ENCODE data around the gene INPP5A.

DNA sequence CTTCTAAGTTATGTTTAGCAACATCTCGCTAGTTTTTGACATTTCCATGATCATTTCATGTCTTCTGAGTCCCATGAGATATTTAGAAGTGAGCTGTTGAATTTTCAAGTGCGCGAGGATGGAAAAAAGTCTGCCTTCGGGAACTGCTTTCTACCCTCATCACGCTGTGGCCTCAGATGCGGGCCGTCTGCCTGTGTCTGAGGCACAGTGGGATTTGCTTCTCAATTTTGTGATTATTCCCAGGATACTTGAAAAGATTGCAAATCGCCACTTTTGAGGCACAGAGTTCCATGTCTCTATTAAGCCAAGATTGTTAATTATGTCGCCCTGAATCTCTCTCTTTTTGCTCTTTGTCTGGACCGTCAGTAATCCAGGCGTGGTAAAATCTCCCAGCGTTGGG lies 279.1 kb downstream of the INPP5A start:
- no peak for TF ChIP-seq POLR2AphosphoS5 (IDR thresholded peaks at IDR 0.05)
- TF ChIP-seq, protein P1, sequence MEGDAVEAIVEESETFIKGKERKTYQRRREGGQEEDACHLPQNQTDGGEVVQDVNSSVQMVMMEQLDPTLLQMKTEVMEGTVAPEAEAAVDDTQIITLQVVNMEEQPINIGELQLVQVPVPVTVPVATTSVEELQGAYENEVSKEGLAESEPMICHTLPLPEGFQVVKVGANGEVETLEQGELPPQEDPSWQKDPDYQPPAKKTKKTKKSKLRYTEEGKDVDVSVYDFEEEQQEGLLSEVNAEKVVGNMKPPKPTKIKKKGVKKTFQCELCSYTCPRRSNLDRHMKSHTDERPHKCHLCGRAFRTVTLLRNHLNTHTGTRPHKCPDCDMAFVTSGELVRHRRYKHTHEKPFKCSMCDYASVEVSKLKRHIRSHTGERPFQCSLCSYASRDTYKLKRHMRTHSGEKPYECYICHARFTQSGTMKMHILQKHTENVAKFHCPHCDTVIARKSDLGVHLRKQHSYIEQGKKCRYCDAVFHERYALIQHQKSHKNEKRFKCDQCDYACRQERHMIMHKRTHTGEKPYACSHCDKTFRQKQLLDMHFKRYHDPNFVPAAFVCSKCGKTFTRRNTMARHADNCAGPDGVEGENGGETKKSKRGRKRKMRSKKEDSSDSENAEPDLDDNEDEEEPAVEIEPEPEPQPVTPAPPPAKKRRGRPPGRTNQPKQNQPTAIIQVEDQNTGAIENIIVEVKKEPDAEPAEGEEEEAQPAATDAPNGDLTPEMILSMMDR (IDR thresholded peaks at IDR 0.05 in 8 of 11, conservative IDR thresholded peaks at IDR 0.05 in 3 of 11) = no peak
